ENCODE results near the gene CACNA2D4.

The CACNA2D4 gene

GRCh38 chr12:1862973-1863372 is 55.5 kb downstream of the CACNA2D4 start:
- no peak overlapping the region for H3K27ac ChIP-seq
- no peak for TF ChIP-seq CTCF (conservative IDR thresholded peaks at IDR 0.05)
- TF ChIP-seq ZFX (IDR thresholded peaks at IDR 0.05): no peak

GRCh38 chr12:1859643-1860042 is 58.8 kb downstream of the CACNA2D4 start:
- H3K27ac ChIP-seq: no peak overlapping the region
- TF ChIP-seq CTCF (conservative IDR thresholded peaks at IDR 0.05): no peak
- TF ChIP-seq ZFX (IDR thresholded peaks at IDR 0.05): no peak

GRCh38 chr12:1858456-1858855 is 60.0 kb downstream of the CACNA2D4 start:
- H3K27ac ChIP-seq: no peak overlapping the region
- TF ChIP-seq ZFX (IDR thresholded peaks at IDR 0.05): no peak
- TF ChIP-seq CTCF (conservative IDR thresholded peaks at IDR 0.05): no peak

- TF ChIP-seq CTCF (conservative IDR thresholded peaks at IDR 0.05) (no peak), ZFX (IDR thresholded peaks at IDR 0.05) (no peak)
- no peak overlapping the region for H3K27ac ChIP-seq
Observed at GRCh38 chr12:1857821-1858220, 60.6 kb downstream of the CACNA2D4 start.

DNA sequence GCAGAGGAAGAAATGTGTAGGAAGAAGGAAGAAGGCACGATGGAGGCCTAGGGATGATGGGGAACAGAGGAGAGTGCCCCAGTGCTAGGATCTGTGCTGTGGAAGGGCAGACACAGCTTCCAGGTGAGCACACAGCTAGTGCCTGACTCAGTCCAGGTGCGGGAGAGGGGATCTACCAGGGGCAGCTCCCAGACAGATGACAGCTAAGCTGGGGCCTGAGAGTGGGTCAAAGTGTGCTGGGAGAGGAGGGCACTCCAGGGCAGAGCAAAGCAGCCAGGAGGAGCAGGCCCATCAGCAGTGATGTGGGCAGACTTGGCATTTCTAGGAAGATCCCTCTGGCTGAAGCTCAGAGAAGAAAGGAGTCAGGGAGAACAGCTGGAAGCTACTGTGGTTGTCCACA is 61.4 kb downstream of the CACNA2D4 start:
- TF ChIP-seq ZFX (IDR thresholded peaks at IDR 0.05) (no peak), CTCF (conservative IDR thresholded peaks at IDR 0.05) (no peak)

GRCh38 chr12:1855241-1855640 is 63.2 kb downstream of the CACNA2D4 start:
- no peak overlapping the region for H3K27ac ChIP-seq
- TF ChIP-seq CTCF (conservative IDR thresholded peaks at IDR 0.05): no peak
- no peak for TF ChIP-seq ZFX (IDR thresholded peaks at IDR 0.05)

More for the DNA sequence above, 61.4 kb downstream of the CACNA2D4 start:
- no peak overlapping the region for H3K27ac ChIP-seq

DNA sequence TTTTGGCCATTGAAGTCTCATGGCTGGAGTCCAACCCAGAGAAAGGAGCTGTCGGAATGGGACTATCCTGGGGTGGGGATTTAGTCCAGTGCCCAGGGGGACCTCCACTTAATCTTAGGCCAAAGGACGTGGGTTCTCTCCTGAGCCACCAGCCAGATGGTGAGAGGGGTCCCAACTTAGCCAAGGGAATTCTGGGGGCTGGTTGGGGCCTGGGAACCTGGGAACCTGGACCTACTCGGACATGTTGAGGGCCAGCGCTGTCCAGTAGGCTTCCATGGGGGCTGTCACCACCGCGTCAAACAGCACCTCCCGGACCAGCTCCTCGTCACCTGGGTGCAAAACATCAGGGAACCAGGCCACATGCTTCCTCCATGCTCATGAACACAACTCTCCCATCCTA is 64.7 kb downstream of the CACNA2D4 start:
- no peak overlapping the region for H3K27ac ChIP-seq
- no peak for TF ChIP-seq CTCF (conservative IDR thresholded peaks at IDR 0.05)
- TF ChIP-seq ZFX (IDR thresholded peaks at IDR 0.05): no peak
